Subcutaneous adipose tissue (tissue), 4 donors: ENCODE measurements around the gene CEP57. TPM values are rescaled to one million over a fixed set of nuclear protein-coding genes. Genes with fewer than 3 reads are reported as not detected.

Source experiments
- total RNA-seq, 4 donors: library from RNA; depleted of rRNA; stranded (reverse); fragments of >200 nt; gene quantifications; one replicate each; pipeline ENCODE4 v1.1.0, GENCODE V29; 2016
- TF ChIP-seq, protein P1 (sequence below): fragments of 450-650 bp; IDR thresholded peaks from one replicate; pipeline ENCODE4 v1.5.1; 2016; ENCODE audit warnings: low read depth, mild to moderate bottlenecking, control low read depth, antibody characterized with exemption, moderate library complexity

The CEP57 gene
- total RNA-seq, 4 donors from 2014 or later: 31.5 to 49.5 (median 39.4) TPM

- TF ChIP-seq, protein P1, sequence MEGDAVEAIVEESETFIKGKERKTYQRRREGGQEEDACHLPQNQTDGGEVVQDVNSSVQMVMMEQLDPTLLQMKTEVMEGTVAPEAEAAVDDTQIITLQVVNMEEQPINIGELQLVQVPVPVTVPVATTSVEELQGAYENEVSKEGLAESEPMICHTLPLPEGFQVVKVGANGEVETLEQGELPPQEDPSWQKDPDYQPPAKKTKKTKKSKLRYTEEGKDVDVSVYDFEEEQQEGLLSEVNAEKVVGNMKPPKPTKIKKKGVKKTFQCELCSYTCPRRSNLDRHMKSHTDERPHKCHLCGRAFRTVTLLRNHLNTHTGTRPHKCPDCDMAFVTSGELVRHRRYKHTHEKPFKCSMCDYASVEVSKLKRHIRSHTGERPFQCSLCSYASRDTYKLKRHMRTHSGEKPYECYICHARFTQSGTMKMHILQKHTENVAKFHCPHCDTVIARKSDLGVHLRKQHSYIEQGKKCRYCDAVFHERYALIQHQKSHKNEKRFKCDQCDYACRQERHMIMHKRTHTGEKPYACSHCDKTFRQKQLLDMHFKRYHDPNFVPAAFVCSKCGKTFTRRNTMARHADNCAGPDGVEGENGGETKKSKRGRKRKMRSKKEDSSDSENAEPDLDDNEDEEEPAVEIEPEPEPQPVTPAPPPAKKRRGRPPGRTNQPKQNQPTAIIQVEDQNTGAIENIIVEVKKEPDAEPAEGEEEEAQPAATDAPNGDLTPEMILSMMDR: no peak
These were observed 6.2 kb downstream of the CEP57 start for GRCh38 chr11:95796501-95796900.

- TF ChIP-seq, protein P1: no peak
These were observed 9.2 kb downstream of the CEP57 start for GRCh38 chr11:95799546-95799945.

GRCh38 chr11:95800438-95800837 lies 10.1 kb downstream of the CEP57 start:
- TF ChIP-seq, protein P1: no peak

DNA sequence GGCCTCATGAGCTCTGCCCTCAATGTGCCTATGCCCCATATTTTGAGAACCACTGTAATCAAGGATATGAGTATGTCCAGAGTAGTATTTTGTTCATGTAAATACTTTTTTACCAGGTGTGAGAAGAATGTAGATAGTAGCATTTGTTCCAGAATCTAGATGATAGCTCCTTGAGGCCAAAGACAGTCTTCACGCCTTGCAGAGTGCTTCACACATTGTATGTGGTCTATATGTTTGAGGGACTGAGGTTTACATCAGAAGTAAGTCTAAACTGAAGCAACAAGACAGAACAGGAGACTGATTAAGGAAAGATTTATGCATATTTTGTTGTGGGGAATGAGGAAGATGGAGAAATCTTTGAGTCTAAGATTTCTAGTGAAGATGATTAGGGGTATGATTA lies 12.5 kb downstream of the CEP57 start:
- TF ChIP-seq, protein P1: no peak

GRCh38 chr11:95803973-95804372 lies 13.7 kb downstream of the CEP57 start:
- TF ChIP-seq, protein P1: no peak

DNA sequence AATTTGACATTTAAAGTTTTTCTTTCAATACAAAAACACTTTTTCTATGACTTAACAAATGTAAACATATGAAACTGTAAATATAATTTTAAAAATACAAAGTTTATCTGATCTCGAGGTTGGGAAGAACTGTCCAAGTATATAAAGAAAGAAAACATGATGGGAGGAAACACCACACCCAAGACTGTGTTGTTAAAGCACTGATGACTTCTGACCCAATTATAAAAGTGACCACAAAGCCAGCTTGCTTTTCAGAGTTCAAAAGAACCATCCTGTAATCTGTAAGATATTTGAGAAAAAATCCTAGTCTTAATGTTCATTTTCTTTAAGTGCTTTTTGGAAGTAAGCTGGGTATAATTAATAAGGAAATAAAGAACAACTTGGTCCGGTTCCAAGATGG lies 15.6 kb downstream of the CEP57 start:
- TF ChIP-seq, protein P1: no peak

DNA sequence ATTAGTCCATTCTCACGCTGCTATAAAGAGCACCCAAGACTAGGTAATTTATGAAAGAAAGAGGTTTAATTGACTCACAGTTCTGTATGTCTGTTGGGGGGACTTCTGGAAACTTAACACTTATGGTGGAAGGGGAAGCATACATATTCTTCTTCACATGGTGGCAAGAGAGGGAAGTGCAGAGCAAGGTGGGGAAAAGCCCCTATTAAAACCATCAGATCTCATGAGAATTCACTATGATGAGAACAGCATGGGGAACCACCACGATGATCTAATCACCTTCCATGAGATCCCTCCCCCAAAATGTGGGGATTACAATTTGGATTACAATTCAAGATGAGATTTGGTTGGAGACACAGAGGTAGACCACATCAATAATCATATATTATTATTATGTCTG lies 25.7 kb downstream of the CEP57 start:
- TF ChIP-seq, protein P1: no peak

- TF ChIP-seq, protein P1: no peak
These were observed 31.3 kb downstream of the CEP57 start for GRCh38 chr11:95821640-95822039.
